SK-N-SH (cell line): ENCODE results near the gene HSPA4.
A peak's percentile ranks its signal among the peaks of the same experiment; 100 is the strongest.

Experiments used
- CHD2 ChIP-seq: fragments of 150-350 bp; IDR thresholded peaks from 2 replicates; pipeline ENCODE4 v1.6.1; 2018; ENCODE audit warnings: low read length; ENCODE audit not compliant: partially characterized antibody
- MXI1 ChIP-seq: IDR thresholded peaks from 2 replicates; pipeline ENCODE4 v1.6.1; 2012; ENCODE audit warnings: mild to moderate bottlenecking, low read depth, low read length, improper control_type of control experiment
- RFX5 ChIP-seq: IDR thresholded peaks from 2 replicates; pipeline ENCODE4 v1.6.1; 2012; ENCODE audit warnings: mild to moderate bottlenecking, improper control_type of control experiment, low read length
- SMC3 ChIP-seq: IDR thresholded peaks from 2 replicates; pipeline ENCODE4 v1.6.1; 2012; ENCODE audit warnings: low read depth, low read length, improper control_type of control experiment
- USF2 ChIP-seq: fragments of 150-350 bp; IDR thresholded peaks from 2 replicates; pipeline ENCODE4 v1.6.1; 2017; ENCODE audit warnings: antibody characterized with exemption, low read length, low read depth, borderline replicate concordance
- TF ChIP-seq, protein P1 (sequence below): fragments of 200-600 bp; sonication (generic); IDR thresholded peaks from 2 replicates; pipeline ENCODE4 v1.6.1; 2017; ENCODE audit warnings: antibody characterized with exemption, mild to moderate bottlenecking, moderate library complexity
- TF ChIP-seq, protein P2 (sequence below): IDR thresholded peaks from 2 replicates; pipeline ENCODE4; 2012
- TF ChIP-seq, protein P3 (sequence below): IDR thresholded peaks from 2 replicates; pipeline ENCODE4 v1.6.1; 2012; ENCODE audit warnings: mild to moderate bottlenecking, low read depth, low read length, moderate library complexity

DNA sequence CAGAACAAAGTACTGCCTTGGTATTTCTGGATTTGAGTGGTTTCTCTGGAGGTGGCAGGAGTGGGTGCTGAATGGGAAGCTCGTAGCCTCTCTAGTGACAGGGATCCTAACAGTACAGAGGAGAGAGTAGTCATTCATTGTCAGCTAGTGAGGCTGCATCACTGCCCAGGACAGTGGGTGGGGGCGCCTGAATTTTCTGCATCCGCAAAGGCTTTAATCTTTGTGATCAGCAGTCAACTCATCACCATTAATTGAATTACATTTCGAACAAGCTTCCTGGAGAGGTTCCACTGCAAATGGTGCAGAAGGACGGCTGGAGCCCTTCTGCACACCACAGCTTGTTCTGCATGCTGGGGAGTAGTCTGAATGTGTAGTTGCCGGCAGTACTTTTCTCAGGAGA is 77.5 kb downstream of the HSPA4 start:
- TF ChIP-seq USF2 (no peak), RFX5 (no peak), MXI1 (no peak), SMC3 (no peak), CHD2 (peak; percentile 32)
- TF ChIP-seq, protein P1, sequence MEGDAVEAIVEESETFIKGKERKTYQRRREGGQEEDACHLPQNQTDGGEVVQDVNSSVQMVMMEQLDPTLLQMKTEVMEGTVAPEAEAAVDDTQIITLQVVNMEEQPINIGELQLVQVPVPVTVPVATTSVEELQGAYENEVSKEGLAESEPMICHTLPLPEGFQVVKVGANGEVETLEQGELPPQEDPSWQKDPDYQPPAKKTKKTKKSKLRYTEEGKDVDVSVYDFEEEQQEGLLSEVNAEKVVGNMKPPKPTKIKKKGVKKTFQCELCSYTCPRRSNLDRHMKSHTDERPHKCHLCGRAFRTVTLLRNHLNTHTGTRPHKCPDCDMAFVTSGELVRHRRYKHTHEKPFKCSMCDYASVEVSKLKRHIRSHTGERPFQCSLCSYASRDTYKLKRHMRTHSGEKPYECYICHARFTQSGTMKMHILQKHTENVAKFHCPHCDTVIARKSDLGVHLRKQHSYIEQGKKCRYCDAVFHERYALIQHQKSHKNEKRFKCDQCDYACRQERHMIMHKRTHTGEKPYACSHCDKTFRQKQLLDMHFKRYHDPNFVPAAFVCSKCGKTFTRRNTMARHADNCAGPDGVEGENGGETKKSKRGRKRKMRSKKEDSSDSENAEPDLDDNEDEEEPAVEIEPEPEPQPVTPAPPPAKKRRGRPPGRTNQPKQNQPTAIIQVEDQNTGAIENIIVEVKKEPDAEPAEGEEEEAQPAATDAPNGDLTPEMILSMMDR: no peak
- TF ChIP-seq, protein P2, sequence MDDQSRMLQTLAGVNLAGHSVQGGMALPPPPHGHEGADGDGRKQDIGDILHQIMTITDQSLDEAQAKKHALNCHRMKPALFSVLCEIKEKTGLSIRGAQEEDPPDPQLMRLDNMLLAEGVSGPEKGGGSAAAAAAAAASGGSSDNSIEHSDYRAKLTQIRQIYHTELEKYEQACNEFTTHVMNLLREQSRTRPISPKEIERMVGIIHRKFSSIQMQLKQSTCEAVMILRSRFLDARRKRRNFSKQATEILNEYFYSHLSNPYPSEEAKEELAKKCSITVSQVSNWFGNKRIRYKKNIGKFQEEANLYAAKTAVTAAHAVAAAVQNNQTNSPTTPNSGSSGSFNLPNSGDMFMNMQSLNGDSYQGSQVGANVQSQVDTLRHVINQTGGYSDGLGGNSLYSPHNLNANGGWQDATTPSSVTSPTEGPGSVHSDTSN: no peak
- TF ChIP-seq, protein P3, sequence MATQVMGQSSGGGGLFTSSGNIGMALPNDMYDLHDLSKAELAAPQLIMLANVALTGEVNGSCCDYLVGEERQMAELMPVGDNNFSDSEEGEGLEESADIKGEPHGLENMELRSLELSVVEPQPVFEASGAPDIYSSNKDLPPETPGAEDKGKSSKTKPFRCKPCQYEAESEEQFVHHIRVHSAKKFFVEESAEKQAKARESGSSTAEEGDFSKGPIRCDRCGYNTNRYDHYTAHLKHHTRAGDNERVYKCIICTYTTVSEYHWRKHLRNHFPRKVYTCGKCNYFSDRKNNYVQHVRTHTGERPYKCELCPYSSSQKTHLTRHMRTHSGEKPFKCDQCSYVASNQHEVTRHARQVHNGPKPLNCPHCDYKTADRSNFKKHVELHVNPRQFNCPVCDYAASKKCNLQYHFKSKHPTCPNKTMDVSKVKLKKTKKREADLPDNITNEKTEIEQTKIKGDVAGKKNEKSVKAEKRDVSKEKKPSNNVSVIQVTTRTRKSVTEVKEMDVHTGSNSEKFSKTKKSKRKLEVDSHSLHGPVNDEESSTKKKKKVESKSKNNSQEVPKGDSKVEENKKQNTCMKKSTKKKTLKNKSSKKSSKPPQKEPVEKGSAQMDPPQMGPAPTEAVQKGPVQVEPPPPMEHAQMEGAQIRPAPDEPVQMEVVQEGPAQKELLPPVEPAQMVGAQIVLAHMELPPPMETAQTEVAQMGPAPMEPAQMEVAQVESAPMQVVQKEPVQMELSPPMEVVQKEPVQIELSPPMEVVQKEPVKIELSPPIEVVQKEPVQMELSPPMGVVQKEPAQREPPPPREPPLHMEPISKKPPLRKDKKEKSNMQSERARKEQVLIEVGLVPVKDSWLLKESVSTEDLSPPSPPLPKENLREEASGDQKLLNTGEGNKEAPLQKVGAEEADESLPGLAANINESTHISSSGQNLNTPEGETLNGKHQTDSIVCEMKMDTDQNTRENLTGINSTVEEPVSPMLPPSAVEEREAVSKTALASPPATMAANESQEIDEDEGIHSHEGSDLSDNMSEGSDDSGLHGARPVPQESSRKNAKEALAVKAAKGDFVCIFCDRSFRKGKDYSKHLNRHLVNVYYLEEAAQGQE: no peak
